HL-60 (cell line): ENCODE data around the gene REXO4.

Source experiments
- DNase-seq, 2 experiments: peaks; one replicate each; pipeline ENCODE4 v3.0.0-alpha.2; 2010 to 2020; ENCODE audit warnings: low read depth in 1 of 2, low spot score in 1 of 2
- H3K27ac ChIP-seq: fragments of 250-450 bp; sonication (Bioruptor Pico); replicated peaks from 2 replicates; pipeline ENCODE4 v1.5.1; 2020; ENCODE audit warnings: mild to moderate bottlenecking, moderate library complexity
- H3K27me3 ChIP-seq: fragments of 250-450 bp; sonication (Bioruptor Pico); 2 replicates; pipeline ENCODE4 v1.5.1; 2021; ENCODE audit warnings: mild to moderate bottlenecking, moderate library complexity; ENCODE audit not compliant: insufficient read depth, poor library complexity, severe bottlenecking
- H3K4me3 ChIP-seq: replicated peaks from 2 replicates; pipeline ENCODE4 v1.5.1; 2011; ENCODE audit warnings: mild to moderate bottlenecking, control low read depth, low read length; ENCODE audit not compliant: insufficient read depth
- CTCF ChIP-seq: IDR thresholded peaks from one replicate; pipeline ENCODE4 v1.5.1; 2011; ENCODE audit warnings: low read length, control low read depth, inconsistent platforms; ENCODE audit not compliant: insufficient read depth
- GABPA ChIP-seq: IDR thresholded peaks from 2 replicates; pipeline ENCODE4 v1.6.1; 2012; ENCODE audit warnings: low read depth
- POLR2AphosphoS5 ChIP-seq: IDR thresholded peaks from 2 replicates; pipeline ENCODE4 v1.6.1; 2012; ENCODE audit warnings: low read depth
- REST ChIP-seq: IDR thresholded peaks from 2 replicates; pipeline ENCODE4 v1.6.1; 2012; ENCODE audit warnings: low read depth; ENCODE audit not compliant: insufficient replicate concordance
- SPI1 ChIP-seq: IDR thresholded peaks from 2 replicates; pipeline ENCODE4 v1.6.1; 2012; ENCODE audit warnings: low read depth, mild to moderate bottlenecking, borderline replicate concordance

REXO4 gene

GRCh38 chr9:133372144-133372543, 45.7 kb downstream of the REXO4 start:
- TF ChIP-seq GABPA (no peak), POLR2AphosphoS5 (no peak), CTCF (no peak), SPI1 (no peak), REST (no peak)
- no peaks in the 10 kb centered on the region for H3K27me3 ChIP-seq
- peak overlapping the region; percentile 23 for H3K27ac ChIP-seq
- DNase-seq: no peak
- no peak overlapping the region for H3K4me3 ChIP-seq

- TF ChIP-seq SPI1 (no peak), POLR2AphosphoS5 (0 out of 2 replicates have a peak, but pooled peaks have one; percentile 28), CTCF (no peak), GABPA (no peak), REST (no peak)
- Histone ChIP-seq H3K27me3 (no peaks in the 10 kb centered on the region), H3K27ac (peak overlapping the region; percentile 23; the same call in 1 of the 2 replicates), H3K4me3 (no peak overlapping the region)
- peak in 1 of 2 experiments; percentile 46 for DNase-seq
These were observed 46.5 kb downstream of the REXO4 start for GRCh38 chr9:133371261-133371711.

GRCh38 chr9:133370685-133371084, 47.1 kb downstream of the REXO4 start:
- TF ChIP-seq GABPA: no peak
- TF ChIP-seq POLR2AphosphoS5: no peak
- no peak for TF ChIP-seq REST
- TF ChIP-seq SPI1: no peak
- TF ChIP-seq CTCF: no peak
- H3K27me3 ChIP-seq: no peaks in the 10 kb centered on the region
- no peak overlapping the region for H3K4me3 ChIP-seq
- H3K27ac ChIP-seq: 0 out of 2 replicates have a peak overlapping the region, but pooled peaks have one; percentile 8
- DNase-seq: no peak
